ENCODE results near the gene C17orf113. TPM values are rescaled to one million over a fixed set of nuclear protein-coding genes. Genes with fewer than 3 reads are reported as not detected.
"Not testable (repeated sequence)": the region's sequence is repeated elsewhere in the genome, so short reads cannot be mapped to it uniquely, and the experiment has no call there.

The C17orf113 gene
- total and polyA plus RNA-seq, 10 donors = 0.35 to 1.6 (median 0.63) TPM

DNA sequence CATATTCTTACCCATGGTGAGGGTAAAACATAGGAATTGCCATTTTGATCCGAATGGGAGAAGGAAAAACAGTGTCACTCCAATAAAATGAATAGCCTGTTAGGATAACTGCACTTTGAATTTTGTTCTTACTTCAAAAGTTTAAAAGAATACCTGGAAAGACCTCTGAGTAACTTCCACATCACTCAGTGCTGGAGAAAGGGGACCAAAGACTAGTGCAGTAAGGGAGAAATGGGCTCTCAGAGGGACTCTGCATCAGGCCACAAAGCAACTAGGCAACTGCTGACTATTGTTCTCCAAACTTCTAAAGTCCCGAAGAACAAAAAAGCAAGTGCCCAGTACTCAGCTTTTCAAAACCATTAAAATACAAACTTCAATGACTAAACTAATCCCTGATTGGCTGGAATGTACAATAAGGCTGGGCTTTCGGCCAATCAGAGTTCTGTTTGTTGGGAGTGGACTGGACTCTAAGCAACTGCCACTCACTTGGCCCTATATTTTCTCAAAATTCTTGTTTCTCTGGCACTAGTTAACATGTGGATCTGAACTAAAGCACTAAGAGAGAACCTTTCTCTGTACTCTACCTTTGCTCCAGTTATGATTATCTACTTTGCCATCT, 39.4 kb downstream of the C17orf113 start:
- TF ChIP-seq POLR2AphosphoS5 (IDR thresholded peaks at IDR 0.05) (no peak), CTCF (IDR thresholded peaks at IDR 0.05 in 8 of 11, conservative IDR thresholded peaks at IDR 0.05 in 3 of 11) (no peak), POLR2A (IDR thresholded peaks at IDR 0.05) (no peak)
- intact Hi-C loops (cut with DNase I; ENCODE audit: low total_unique reads) = loop anchor here (10.0 kb wide), 1 partner anchor 46 kb away; the partner anchor contains the start of gene CNP
- H3K27me3 ChIP-seq (replicated peaks in 1 of 7) = no peaks in the 10 kb centered on the region
- 93 to 99% (median 93%) methylated on average over 3 of the region's 3 CpGs for WGBS, 5 donors
- no peak overlapping the region for H3K4me3 ChIP-seq
- no peak for DNase-seq
- peak overlapping the region in 4 of 8 donors; percentile 17 to 64 (median 28) for H3K27ac ChIP-seq
- H3K9me3 ChIP-seq = no peaks in the 10 kb centered on the region
- H3K4me1 ChIP-seq = peaks cover 39 to 97% (median 83%) of the 10 kb centered on the region in 6 donors
- peaks cover 0 to 42% (median 0%) of the 10 kb centered on the region in 6 donors for H3K36me3 ChIP-seq

- not testable (repeated sequence) for H3K4me3 ChIP-seq; H3K27me3 ChIP-seq (replicated peaks in 1 of 7); DNase-seq; H3K9me3 ChIP-seq
- H3K4me1 ChIP-seq = peaks cover 32 to 97% (median 83%) of the 10 kb centered on the region in 6 donors
- 27 to 57% (median 39%) methylated on average over 9 of the region's 9 CpGs for WGBS, 5 donors
- TF ChIP-seq POLR2AphosphoS5 (IDR thresholded peaks at IDR 0.05) = peak in 1 of 3 donors; percentile 15
- intact Hi-C loops (cut with DNase I; ENCODE audit: low total_unique reads) = loop anchor here (10.0 kb wide), 1 partner anchor 45 kb away; the partner anchor contains the start of gene CNP
- H3K27ac ChIP-seq = peak overlapping the region in 4 of 8 donors; percentile 15 to 64 (median 24)
- H3K36me3 ChIP-seq = peaks cover 0 to 40% (median 0%) of the 10 kb centered on the region in 6 donors
Measured at GRCh38 chr17:42010266-42010680, 40.1 kb downstream of the C17orf113 start.

- H3K27ac ChIP-seq = no peak overlapping the region
- no peak for DNase-seq
- H3K4me1 ChIP-seq = peaks cover 25 to 97% (median 80%) of the 10 kb centered on the region in 6 donors
- WGBS, 5 donors = 75 to 85% (median 79%) methylated on average over 4 of the region's 4 CpGs
- H3K36me3 ChIP-seq = peaks cover 0 to 34% (median 0%) of the 10 kb centered on the region in 6 donors
- no peaks in the 10 kb centered on the region for H3K27me3 ChIP-seq (replicated peaks in 1 of 7)
- intact Hi-C loops (cut with DNase I; ENCODE audit: low total_unique reads) = no loop called here
- no peaks in the 10 kb centered on the region for H3K9me3 ChIP-seq
- no peak overlapping the region for H3K4me3 ChIP-seq
- TF ChIP-seq CTCF (IDR thresholded peaks at IDR 0.05 in 8 of 11, conservative IDR thresholded peaks at IDR 0.05 in 3 of 11) (peak in 1 of 11 experiments; percentile 14), POLR2A (IDR thresholded peaks at IDR 0.05) (no peak)
Measured at GRCh38 chr17:42009170-42009569, 41.2 kb downstream of the C17orf113 start.

GRCh38 chr17:42005166-42005565, 45.2 kb downstream of the C17orf113 start:
- Histone ChIP-seq H3K27ac (no peak overlapping the region), H3K27me3 (replicated peaks in 1 of 7) (no peaks in the 10 kb centered on the region), H3K9me3 (no peaks in the 10 kb centered on the region), H3K4me3 (no peak overlapping the region), H3K36me3 (peaks cover 0 to 58% (median 20%) of the 10 kb centered on the region in 6 donors), H3K4me1 (peaks cover 7 to 97% (median 66%) of the 10 kb centered on the region in 6 donors)
- DNase-seq = no peak
- WGBS, 5 donors = 78 to 84% (median 81%) methylated on average over 1 of the region's 1 CpG
- no peak for TF ChIP-seq POLR2A (IDR thresholded peaks at IDR 0.05)
- TF ChIP-seq POLR2AphosphoS5 (IDR thresholded peaks at IDR 0.05) = no peak
- no peak for TF ChIP-seq CTCF (IDR thresholded peaks at IDR 0.05 in 8 of 11, conservative IDR thresholded peaks at IDR 0.05 in 3 of 11)
- intact Hi-C loops (cut with DNase I; ENCODE audit: low total_unique reads) = no loop called here

All from spleen (tissue), 11 donors.